ENCODE data around the gene REX1BD. TPM values are rescaled to one million over a fixed set of nuclear protein-coding genes. Genes with fewer than 3 reads are reported as not detected.

Gene REX1BD
- total and polyA plus RNA-seq, 2 of the 13 experiments (the other 11 are each of a cell fraction or from before 2014, with no cell fraction given), result 7.5 to 25.4 TPM

DNA sequence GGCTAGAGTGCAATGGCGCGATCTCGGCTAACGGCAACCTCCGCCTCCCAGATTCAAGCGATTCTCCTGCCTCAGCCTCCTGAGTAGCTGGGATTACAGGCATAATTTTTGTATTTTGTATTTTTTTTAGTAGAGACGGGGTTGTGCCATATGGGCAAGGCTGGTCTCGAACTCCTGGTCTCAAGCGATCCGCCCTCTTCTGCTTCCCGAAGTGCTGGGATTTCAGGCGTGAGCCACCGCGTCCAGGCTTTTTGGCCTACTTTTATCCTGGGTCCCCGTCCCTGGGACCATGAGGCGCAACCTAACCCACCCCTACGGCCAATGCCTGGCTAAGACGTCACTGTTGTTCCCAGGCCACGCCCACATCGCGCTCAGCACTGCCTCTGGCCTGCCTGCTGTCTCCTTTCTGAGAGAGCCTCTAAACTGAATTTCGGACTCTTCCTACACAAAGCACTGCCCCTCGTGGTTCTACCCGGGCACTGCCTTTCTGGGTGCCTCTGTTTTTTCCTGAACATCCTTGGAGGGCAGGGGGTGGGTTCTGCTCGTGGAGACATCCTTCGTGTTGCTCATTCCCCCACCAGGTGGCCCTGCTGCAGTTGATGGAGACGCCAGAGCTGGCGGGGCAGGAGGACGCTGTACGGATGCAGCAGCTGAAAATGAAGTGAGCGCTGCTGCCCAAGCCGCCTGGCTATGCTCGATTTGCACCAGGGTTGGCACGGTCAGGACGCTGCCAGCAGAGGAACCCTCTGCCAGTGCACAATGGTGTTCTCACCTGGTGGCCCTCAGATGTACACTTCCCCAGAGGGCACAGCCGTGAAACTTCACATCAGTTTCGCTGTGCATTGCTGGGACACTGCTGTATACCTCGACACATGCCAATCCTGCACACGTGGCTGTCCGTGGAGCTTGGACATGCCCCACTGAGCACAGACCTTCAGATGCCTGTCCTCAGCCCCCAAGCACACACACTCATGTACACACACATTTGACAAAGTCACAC lies 2.0 kb downstream of the REX1BD start:
- Histone ChIP-seq H3K27ac (ENCODE audit: extremely low read length, insufficient read depth, low read length) (no peak overlapping the region), H3K4me1 (ENCODE audit: insufficient read depth, low read length) (peaks cover 33% of the 10 kb centered on the region), H4K20me1 (ENCODE audit: insufficient read depth, low read length) (no peaks in the 10 kb centered on the region), H3K4me3 (replicated peaks in 1 of 3; ENCODE audit: insufficient read depth in 1 of 3, low read depth in 2 of 3, low read length in 3 of 3) (no peak overlapping the region), H2AFZ (ENCODE audit: low read length) (no peak overlapping the region), H3K27me3 (ENCODE audit: control insufficient read depth in 1 of 2, insufficient read depth in 2 of 2, low read length in 2 of 2) (no peaks in the 10 kb centered on the region), H3K79me2 (ENCODE audit: insufficient read depth, low read length) (no peaks in the 10 kb centered on the region), H3K36me3 (replicated peaks in 1 of 2; ENCODE audit: control insufficient read depth in 1 of 2, insufficient read depth in 2 of 2, low read length in 2 of 2) (peaks cover under 1 to 13% of the 10 kb centered on the region in 2 experiments; a peak in 4 of 5 replicates), H3K9ac (ENCODE audit: insufficient read depth, low read depth, low read length) (no peak overlapping the region), H3K4me2 (ENCODE audit: low read depth, low read length) (peak overlapping the region; percentile 96; the same call in 1 of the 2 replicates), H3K9me3 (ENCODE audit: low read length) (no peaks in the 10 kb centered on the region)
- DNase-seq (ENCODE audit: low spot score) (peak; percentile 76), ATAC-seq (no peak), FAIRE-seq (no peak)
- ChIA-PET POLR2A (interaction anchor here (1.3 to 3.2 kb wide), 5 partner anchors 19 to 94 kb away, joined by 3 to 37 read pairs (median 6); partner anchors contain the start of genes ELL and UBA52), CTCF (ENCODE audit: low intra/inter-chr PET ratio, low total read pairs) (no interaction called here)
- WGBS (ENCODE audit: low lambda C conversion rate), result 84% methylated on average over 38 of the region's 40 CpGs
- BruUV-seq (replicated peaks), result TSS peak; percentile 59
- in situ Hi-C loops (cut with HindIII; ENCODE audit: extremely low pct_ligation_motif_present, low pct_unique_long_range_greater_than_20kb), result loop anchor here (5.0 kb wide), 1 partner anchor 87 kb away; no protein-coding TSS in a partner anchor
- intact Hi-C loops (cut with micrococcal nuclease; ENCODE audit: unreplicated experiment), result no loop called here
- no peak for TF ChIP-seq PRPF4 (IDR thresholded peaks at IDR 0.05; ENCODE audit: low read depth, low read length, poor library complexity, severe bottlenecking)
- TF ChIP-seq, protein P1, sequence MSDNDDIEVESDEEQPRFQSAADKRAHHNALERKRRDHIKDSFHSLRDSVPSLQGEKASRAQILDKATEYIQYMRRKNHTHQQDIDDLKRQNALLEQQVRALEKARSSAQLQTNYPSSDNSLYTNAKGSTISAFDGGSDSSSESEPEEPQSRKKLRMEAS (IDR thresholded peaks at IDR 0.05), result peak; percentile 29; the same call in 1 of the 2 replicates
- TF ChIP-seq SOX13 (IDR thresholded peaks at IDR 0.05), result no peak
- TF ChIP-seq SOX13 (CRISPR knock-in tag; conservative IDR thresholded peaks at IDR 0.05 in 1 of 2, IDR thresholded peaks at IDR 0.05 in 1 of 2), result 0 out of 4 replicates have a peak, but pooled peaks of 1 of the 2 experiments have one; percentile 7
- TF ChIP-seq, protein P2, sequence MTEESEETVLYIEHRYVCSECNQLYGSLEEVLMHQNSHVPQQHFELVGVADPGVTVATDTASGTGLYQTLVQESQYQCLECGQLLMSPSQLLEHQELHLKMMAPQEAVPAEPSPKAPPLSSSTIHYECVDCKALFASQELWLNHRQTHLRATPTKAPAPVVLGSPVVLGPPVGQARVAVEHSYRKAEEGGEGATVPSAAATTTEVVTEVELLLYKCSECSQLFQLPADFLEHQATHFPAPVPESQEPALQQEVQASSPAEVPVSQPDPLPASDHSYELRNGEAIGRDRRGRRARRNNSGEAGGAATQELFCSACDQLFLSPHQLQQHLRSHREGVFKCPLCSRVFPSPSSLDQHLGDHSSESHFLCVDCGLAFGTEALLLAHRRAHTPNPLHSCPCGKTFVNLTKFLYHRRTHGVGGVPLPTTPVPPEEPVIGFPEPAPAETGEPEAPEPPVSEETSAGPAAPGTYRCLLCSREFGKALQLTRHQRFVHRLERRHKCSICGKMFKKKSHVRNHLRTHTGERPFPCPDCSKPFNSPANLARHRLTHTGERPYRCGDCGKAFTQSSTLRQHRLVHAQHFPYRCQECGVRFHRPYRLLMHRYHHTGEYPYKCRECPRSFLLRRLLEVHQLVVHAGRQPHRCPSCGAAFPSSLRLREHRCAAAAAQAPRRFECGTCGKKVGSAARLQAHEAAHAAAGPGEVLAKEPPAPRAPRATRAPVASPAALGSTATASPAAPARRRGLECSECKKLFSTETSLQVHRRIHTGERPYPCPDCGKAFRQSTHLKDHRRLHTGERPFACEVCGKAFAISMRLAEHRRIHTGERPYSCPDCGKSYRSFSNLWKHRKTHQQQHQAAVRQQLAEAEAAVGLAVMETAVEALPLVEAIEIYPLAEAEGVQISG (CRISPR knock-in tag; IDR thresholded peaks at IDR 0.05), result peak; percentile 55
- no peak for TF ChIP-seq ARID5B (CRISPR knock-in tag; IDR thresholded peaks at IDR 0.05)
- TF ChIP-seq RXRB (CRISPR knock-in tag; IDR thresholded peaks at IDR 0.05; ENCODE audit: borderline replicate concordance), result no peak
- no peak for TF ChIP-seq ZNF235 (CRISPR knock-in tag; IDR thresholded peaks at IDR 0.05; ENCODE audit: borderline replicate concordance)
- no peak for TF ChIP-seq ZNF670 (CRISPR knock-in tag; IDR thresholded peaks at IDR 0.05; ENCODE audit: borderline replicate concordance)
- no peak for TF ChIP-seq ZNF547 (CRISPR knock-in tag; IDR thresholded peaks at IDR 0.05)
- 0 out of 2 replicates have a peak, but pooled peaks have one; percentile 42 for TF ChIP-seq PCBP1 (IDR thresholded peaks at IDR 0.05; ENCODE audit: borderline replicate concordance, low read depth, low read length)
- peak; percentile 18; the same call in 1 of the 2 replicates for TF ChIP-seq SAP130 (CRISPR knock-in tag; IDR thresholded peaks at IDR 0.05; ENCODE audit: low read depth)
- 0 out of 2 replicates have a peak, but pooled peaks have one; percentile 31 for TF ChIP-seq ZNF776 (CRISPR knock-in tag; IDR thresholded peaks at IDR 0.05)
- no peak for TF ChIP-seq DMAP1 (CRISPR knock-in tag; IDR thresholded peaks at IDR 0.05)
- peak; percentile 74 for TF ChIP-seq ZNF326 (CRISPR knock-in tag; IDR thresholded peaks at IDR 0.05; ENCODE audit: borderline replicate concordance)
- peak; percentile 49; the same call in 1 of the 2 replicates for TF ChIP-seq RXRA (CRISPR knock-in tag; IDR thresholded peaks at IDR 0.05)
